Natural killer cell (primary cell): ENCODE data around the gene SPC24. TPM values are rescaled to one million over a fixed set of nuclear protein-coding genes. Genes with fewer than 3 reads are reported as not detected.

Experiments used
- ATAC-seq, 3 donors: fragments of 150-1000 bp in 2 of 3; fragments of 200-7000 bp in 1 of 3; cut with Tn5 transposase; 1 replicate in 1 of 3; 2 replicates in 2 of 3; pipeline ENCODE4 v1.10.0; 2021; ENCODE audit warnings: mild to moderate bottlenecking in 2 of 3, moderate library complexity in 2 of 3
- DNase-seq, 2 donors: peaks; one replicate each; pipeline versions ENCODE4 v3.0.0 to v3.0.0-alpha.2; 2013 to 2021; ENCODE audit warnings: mixed read lengths in 1 of 2
- H3K27ac ChIP-seq: one replicate; pipeline ENCODE4 v1.5.1; 2013; ENCODE audit warnings: mild to moderate bottlenecking, low read length
- H3K27me3 ChIP-seq: one replicate; pipeline ENCODE4 v1.6.1; 2013; ENCODE audit warnings: low read length; ENCODE audit not compliant: control insufficient read depth, insufficient read depth
- H3K36me3 ChIP-seq: one replicate; pipeline ENCODE4 v1.6.1; 2013; ENCODE audit warnings: low read length; ENCODE audit not compliant: control insufficient read depth, insufficient read depth
- H3K4me1 ChIP-seq: one replicate; pipeline ENCODE4 v1.6.1; 2013; ENCODE audit warnings: low read length; ENCODE audit not compliant: control insufficient read depth, insufficient read depth
- H3K4me3 ChIP-seq: one replicate; pipeline ENCODE4 v1.5.1; 2013; ENCODE audit warnings: low read length
- H3K9me3 ChIP-seq: one replicate; pipeline ENCODE4 v1.6.1; 2013; ENCODE audit warnings: low read length; ENCODE audit not compliant: control insufficient read depth, insufficient read depth
- H3K27ac Mint-ChIP-seq, 2 donors: one replicate each; pipeline ENCODE4 v1.8.0; 2022; ENCODE audit warnings: mild to moderate bottlenecking in 2 of 2, mixed read lengths in 2 of 2, moderate library complexity in 1 of 2
- H3K27me3 Mint-ChIP-seq, 2 donors: one replicate each; pipeline ENCODE4 v1.8.0; 2022; ENCODE audit warnings: low read depth in 2 of 2, mixed read lengths in 2 of 2
- H3K36me3 Mint-ChIP-seq: one replicate; pipeline ENCODE4 v1.8.0; 2022; ENCODE audit warnings: mixed read lengths
- H3K4me1 Mint-ChIP-seq, 2 donors: one replicate each; pipeline ENCODE4 v1.8.0; 2022; ENCODE audit warnings: mixed read lengths in 2 of 2
- H3K4me3 Mint-ChIP-seq: one replicate; pipeline ENCODE4 v1.8.0; 2022; ENCODE audit warnings: mild to moderate bottlenecking, moderate library complexity, mixed read lengths
- H3K9me3 Mint-ChIP-seq, 2 donors: one replicate each; pipeline ENCODE4 v1.8.0; 2022; ENCODE audit warnings: mixed read lengths in 2 of 2
- CTCF ChIP-seq: fragments of 200-600 bp; IDR thresholded peaks from one replicate; pipeline ENCODE4 v1.8.0; 2022; ENCODE audit warnings: antibody characterized with exemption
- WGBS: methylation state at CpG from one replicate; pipeline ENCODE4 v1.1.7; 2013; ENCODE audit warnings: missing lambda C conversion rate; ENCODE audit not compliant: insufficient coverage; 5-methylcytosine and 5-hydroxymethylcytosine counted together
- intact Hi-C: fragments of 100-400 bp; cut with micrococcal nuclease; formaldehyde crosslinking; loops from one replicate; pipeline ENCODE4 v1.14.2; 2022
- total RNA-seq, 4 donors: library from RNA; stranded (reverse); fragments of 120-200 nt in 1 of 4; gene quantifications; one replicate each; pipeline versions ENCODE4 v1.2.3 to v1.2.4, GENCODE V29; 2013 to 2022

The SPC24 gene
- total RNA-seq, 3 donors from 2014 or later (not counting 1 experiment from before 2014, with no cell fraction given) = 1.7 to 6.1 (median 4.1) TPM

- no peak overlapping the region for H3K27ac ChIP-seq
- WGBS = 92% methylated on average over 26 of the region's 26 CpGs
- H3K4me3 Mint-ChIP-seq = no peak overlapping the region
- H3K27ac Mint-ChIP-seq = no peak overlapping the region
- no peaks in the 10 kb centered on the region for H3K27me3 ChIP-seq
- no peaks in the 10 kb centered on the region for H3K27me3 Mint-ChIP-seq
- ATAC-seq = no peak
- no peaks in the 10 kb centered on the region for H3K4me1 ChIP-seq
- no peaks in the 10 kb centered on the region for H3K36me3 Mint-ChIP-seq
- H3K36me3 ChIP-seq = no peaks in the 10 kb centered on the region
- DNase-seq = no peak
- no peaks in the 10 kb centered on the region for H3K9me3 Mint-ChIP-seq
- no peaks in the 10 kb centered on the region for H3K4me1 Mint-ChIP-seq
- no peak for TF ChIP-seq CTCF
- H3K4me3 ChIP-seq = no peak overlapping the region
- no peaks in the 10 kb centered on the region for H3K9me3 ChIP-seq
- intact Hi-C loops = no loop called here
Observed at GRCh38 chr19:11166281-11167142, 10.9 kb upstream of the SPC24 start.

GRCh38 chr19:11165486-11166030 is 10.0 kb upstream of the SPC24 start:
- WGBS = 92% methylated on average over 11 of the region's 13 CpGs
- intact Hi-C loops = no loop called here

DNA sequence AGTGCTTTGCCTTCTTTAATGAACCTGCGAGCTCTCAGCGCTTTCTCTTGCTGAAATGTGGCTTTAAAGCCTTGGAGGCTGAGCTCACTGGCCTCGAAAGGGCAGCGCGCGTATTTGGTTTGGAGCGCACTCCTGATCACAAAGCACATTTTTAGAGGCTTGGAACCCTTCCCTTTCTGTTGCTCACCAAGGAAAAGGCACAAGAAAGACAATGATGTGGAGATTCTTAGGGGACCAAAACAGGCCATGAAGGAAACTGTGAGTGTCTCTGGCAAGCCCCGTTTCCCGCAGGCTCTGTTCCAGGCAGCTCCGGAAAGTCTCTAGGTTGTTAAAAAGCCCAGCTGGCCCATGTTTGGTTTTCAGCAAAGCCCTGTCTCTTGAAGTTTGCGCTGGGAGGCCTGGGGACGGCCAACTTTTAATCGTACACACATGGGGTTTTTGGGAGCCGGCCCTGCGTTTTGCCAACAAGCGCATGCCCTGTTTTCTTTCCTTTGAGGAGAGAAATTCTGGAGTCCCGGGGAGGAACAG is 9.4 kb upstream of the SPC24 start:
- Mint-ChIP-seq H3K27ac (no peak overlapping the region), H3K4me3 (no peak overlapping the region), H3K27me3 (no peaks in the 10 kb centered on the region), H3K4me1 (no peaks in the 10 kb centered on the region), H3K36me3 (no peaks in the 10 kb centered on the region), H3K9me3 (no peaks in the 10 kb centered on the region)
- Histone ChIP-seq H3K27me3 (no peaks in the 10 kb centered on the region), H3K9me3 (no peaks in the 10 kb centered on the region), H3K27ac (no peak overlapping the region), H3K36me3 (no peaks in the 10 kb centered on the region), H3K4me3 (no peak overlapping the region), H3K4me1 (no peaks in the 10 kb centered on the region)
- DNase-seq = no peak
- intact Hi-C loops = no loop called here
- ATAC-seq = no peak
- WGBS = 92% methylated on average over 17 of the region's 17 CpGs
- no peak for TF ChIP-seq CTCF

More at GRCh38 chr19:11165486-11166030, 10.0 kb upstream of the SPC24 start:
- H3K4me1 Mint-ChIP-seq = no peaks in the 10 kb centered on the region
- no peaks in the 10 kb centered on the region for H3K36me3 ChIP-seq
- H3K4me3 ChIP-seq = no peak overlapping the region
- no peaks in the 10 kb centered on the region for H3K27me3 Mint-ChIP-seq
- no peaks in the 10 kb centered on the region for H3K36me3 Mint-ChIP-seq
- TF ChIP-seq CTCF = no peak
- ATAC-seq (no peak), DNase-seq (no peak)
- H3K4me1 ChIP-seq = no peaks in the 10 kb centered on the region
- no peaks in the 10 kb centered on the region for H3K9me3 Mint-ChIP-seq
- no peak overlapping the region for H3K27ac ChIP-seq
- H3K27ac Mint-ChIP-seq = no peak overlapping the region
- H3K4me3 Mint-ChIP-seq = no peak overlapping the region
- no peaks in the 10 kb centered on the region for H3K9me3 ChIP-seq
- H3K27me3 ChIP-seq = no peaks in the 10 kb centered on the region
